ENCODE measurements around the gene NBEAL2.

The NBEAL2 gene

DNA sequence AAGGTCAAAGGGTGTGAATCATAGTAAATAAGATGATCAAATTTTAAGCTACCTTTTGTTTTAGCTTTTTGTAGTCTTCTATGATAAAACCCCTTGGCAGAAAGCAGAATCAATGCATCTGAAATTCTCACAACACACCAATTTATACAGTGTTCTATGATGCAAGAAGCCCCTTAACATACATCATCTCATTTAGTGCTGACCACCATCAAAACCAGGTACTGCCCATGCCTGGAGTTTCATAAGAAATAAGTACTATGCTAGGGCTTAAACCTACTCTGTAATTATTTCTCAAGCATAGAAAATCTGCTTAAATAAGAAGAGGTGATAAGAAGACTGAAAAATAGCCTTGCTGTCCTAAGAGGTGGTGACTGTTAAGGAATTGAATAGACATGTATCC, 67.6 kb downstream of the NBEAL2 start:
- DNase-seq: no peak
- Histone ChIP-seq H3K36me3 (replicated peaks) (peaks cover 12% of the 10 kb centered on the region), H3K27me3 (replicated peaks) (no peaks in the 10 kb centered on the region), H3K27ac (no peak overlapping the region), H3K4me3 (ENCODE audit: low read depth, low read length) (no peak overlapping the region)
- in situ Hi-C loops (cut with HindIII; ENCODE audit: low pct_ligation_motif_present, low sequenced_read_pairs): no loop called here
- TF ChIP-seq, protein P1, sequence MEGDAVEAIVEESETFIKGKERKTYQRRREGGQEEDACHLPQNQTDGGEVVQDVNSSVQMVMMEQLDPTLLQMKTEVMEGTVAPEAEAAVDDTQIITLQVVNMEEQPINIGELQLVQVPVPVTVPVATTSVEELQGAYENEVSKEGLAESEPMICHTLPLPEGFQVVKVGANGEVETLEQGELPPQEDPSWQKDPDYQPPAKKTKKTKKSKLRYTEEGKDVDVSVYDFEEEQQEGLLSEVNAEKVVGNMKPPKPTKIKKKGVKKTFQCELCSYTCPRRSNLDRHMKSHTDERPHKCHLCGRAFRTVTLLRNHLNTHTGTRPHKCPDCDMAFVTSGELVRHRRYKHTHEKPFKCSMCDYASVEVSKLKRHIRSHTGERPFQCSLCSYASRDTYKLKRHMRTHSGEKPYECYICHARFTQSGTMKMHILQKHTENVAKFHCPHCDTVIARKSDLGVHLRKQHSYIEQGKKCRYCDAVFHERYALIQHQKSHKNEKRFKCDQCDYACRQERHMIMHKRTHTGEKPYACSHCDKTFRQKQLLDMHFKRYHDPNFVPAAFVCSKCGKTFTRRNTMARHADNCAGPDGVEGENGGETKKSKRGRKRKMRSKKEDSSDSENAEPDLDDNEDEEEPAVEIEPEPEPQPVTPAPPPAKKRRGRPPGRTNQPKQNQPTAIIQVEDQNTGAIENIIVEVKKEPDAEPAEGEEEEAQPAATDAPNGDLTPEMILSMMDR (IDR thresholded peaks at IDR 0.05; ENCODE audit: low read depth, low read length, missing control alignments): no peak

DNA sequence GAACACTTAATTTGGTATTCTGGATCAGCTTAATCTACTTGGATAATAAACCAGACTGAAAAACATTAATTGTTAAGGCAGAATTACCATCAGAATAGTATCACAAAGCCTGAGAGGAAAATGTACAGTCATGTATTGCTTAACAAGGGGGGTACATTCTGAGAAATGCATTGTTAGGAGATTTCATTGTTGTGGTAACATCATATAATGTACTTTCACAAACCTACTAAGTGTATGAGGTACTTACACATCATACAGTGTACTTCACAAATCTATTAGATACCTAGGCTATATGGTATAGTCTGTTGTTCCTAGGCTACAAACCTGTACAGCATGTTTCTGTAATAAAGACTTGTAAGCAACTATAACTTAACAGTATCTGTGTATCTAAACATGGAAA, 68.2 kb downstream of the NBEAL2 start:
- H3K27me3 ChIP-seq (replicated peaks): no peaks in the 10 kb centered on the region
- TF ChIP-seq, protein P1 (IDR thresholded peaks at IDR 0.05; ENCODE audit: low read depth, low read length, missing control alignments): no peak
- no peak for DNase-seq
- in situ Hi-C loops (cut with HindIII; ENCODE audit: low pct_ligation_motif_present, low sequenced_read_pairs): no loop called here
- peaks cover 6% of the 10 kb centered on the region for H3K36me3 ChIP-seq (replicated peaks)
- H3K4me3 ChIP-seq (ENCODE audit: low read depth, low read length): no peak overlapping the region
- no peak overlapping the region for H3K27ac ChIP-seq

DNA sequence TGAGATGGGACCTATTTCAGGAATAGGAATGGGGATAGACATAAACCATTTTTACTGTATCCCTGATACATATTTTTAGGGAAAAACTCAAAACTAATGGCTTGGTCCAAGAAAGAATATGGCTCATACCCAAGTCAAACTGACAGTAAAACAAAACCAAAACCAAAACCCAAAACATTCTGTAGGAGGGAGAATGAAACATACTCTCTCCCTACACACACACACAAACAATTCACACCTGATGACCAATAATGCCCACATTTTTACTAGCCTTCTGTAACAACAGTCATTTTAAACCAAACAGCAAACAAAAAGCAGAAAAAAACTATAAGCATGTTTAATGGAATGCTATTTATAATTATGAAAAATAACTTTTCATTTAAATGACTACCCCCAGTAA, 74.9 kb downstream of the NBEAL2 start:
- Histone ChIP-seq H3K4me3 (ENCODE audit: low read depth, low read length) (no peak overlapping the region), H3K27me3 (replicated peaks) (no peaks in the 10 kb centered on the region), H3K27ac (no peak overlapping the region), H3K36me3 (replicated peaks) (peaks cover 3% of the 10 kb centered on the region)
- DNase-seq: no peak
- TF ChIP-seq, protein P1 (IDR thresholded peaks at IDR 0.05; ENCODE audit: low read depth, low read length, missing control alignments): no peak
- in situ Hi-C loops (cut with HindIII; ENCODE audit: low pct_ligation_motif_present, low sequenced_read_pairs): no loop called here

DNA sequence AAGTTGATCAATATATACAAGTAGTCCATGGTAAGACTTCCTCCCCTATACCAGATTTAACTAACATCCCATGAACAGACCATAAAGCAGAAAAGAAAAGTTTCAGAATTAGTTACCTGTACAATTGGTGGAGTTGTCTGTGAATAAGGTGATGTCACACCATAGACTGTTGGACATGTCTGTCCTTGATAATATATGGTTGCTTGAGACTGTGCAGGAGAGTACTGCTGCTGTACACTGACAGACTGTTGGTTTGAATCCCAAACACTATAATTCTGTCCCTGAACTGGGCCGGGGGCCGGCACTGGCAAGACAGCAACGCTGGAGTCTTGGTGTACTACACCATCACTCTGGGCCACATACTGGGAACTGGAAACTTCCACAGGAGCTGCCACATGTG, 77.2 kb downstream of the NBEAL2 start:
- no peak overlapping the region for H3K27ac ChIP-seq
- H3K36me3 ChIP-seq (replicated peaks): peaks cover 3% of the 10 kb centered on the region
- TF ChIP-seq, protein P1 (IDR thresholded peaks at IDR 0.05; ENCODE audit: low read depth, low read length, missing control alignments): no peak
- no peaks in the 10 kb centered on the region for H3K27me3 ChIP-seq (replicated peaks)
- no peak overlapping the region for H3K4me3 ChIP-seq (ENCODE audit: low read depth, low read length)
- in situ Hi-C loops (cut with HindIII; ENCODE audit: low pct_ligation_motif_present, low sequenced_read_pairs): no loop called here
- no peak for DNase-seq

DNA sequence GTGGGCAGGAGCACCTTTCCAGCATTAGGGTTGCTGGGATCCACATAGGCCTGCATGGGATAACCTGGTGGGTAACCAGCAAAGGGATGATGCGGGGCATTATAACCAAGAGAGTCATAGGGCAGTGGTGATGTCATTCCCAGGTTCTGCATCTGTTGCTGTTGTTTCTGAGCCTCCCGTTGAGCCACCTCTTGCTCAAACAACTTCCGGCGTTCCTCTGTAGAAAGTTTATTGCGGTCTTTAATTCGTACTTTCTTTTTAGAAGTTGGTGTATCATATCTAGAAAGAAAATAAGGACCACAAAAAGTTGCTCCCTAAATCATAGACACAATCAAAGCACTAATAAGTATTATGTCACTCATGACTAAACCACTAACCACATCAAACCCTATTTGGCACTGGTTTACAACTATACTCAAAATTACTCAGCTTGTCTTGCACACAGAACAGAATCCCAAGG, 77.8 kb downstream of the NBEAL2 start:
- in situ Hi-C loops (cut with HindIII; ENCODE audit: low pct_ligation_motif_present, low sequenced_read_pairs): no loop called here
- Histone ChIP-seq H3K36me3 (replicated peaks) (peaks cover 3% of the 10 kb centered on the region), H3K27me3 (replicated peaks) (no peaks in the 10 kb centered on the region), H3K4me3 (ENCODE audit: low read depth, low read length) (no peak overlapping the region), H3K27ac (no peak overlapping the region)
- TF ChIP-seq, protein P1 (IDR thresholded peaks at IDR 0.05; ENCODE audit: low read depth, low read length, missing control alignments): no peak
- no peak for DNase-seq
